ENCODE data around the gene POLR3H. TPM values are rescaled to one million over a fixed set of nuclear protein-coding genes. Genes with fewer than 3 reads are reported as not detected.

The POLR3H gene
- total RNA-seq, 2 experiments from 2014 or later, result 75.9 to 78.9 TPM

DNA sequence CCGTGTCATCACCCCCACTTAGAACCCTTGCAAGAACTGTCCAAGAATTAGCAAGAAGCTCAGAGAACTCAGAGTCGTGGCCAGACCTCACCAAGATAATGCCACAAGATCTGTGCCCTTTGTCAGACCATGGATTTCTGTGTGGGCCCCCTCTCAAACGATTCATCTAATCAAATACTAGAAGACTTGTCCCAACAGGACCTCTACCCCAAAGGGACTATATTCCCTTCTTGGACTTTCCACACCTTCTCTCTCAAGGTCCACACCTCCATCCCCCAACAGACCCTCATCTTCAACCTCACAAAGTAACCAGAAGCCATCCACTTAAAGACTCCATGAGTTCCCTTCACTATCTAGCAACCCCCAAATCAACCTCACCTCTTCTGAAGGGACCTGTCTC is 2.8 kb downstream of the POLR3H start:
- CTCF ChIA-PET, result interaction anchor here (1.2 to 1.4 kb wide), 2 partner anchors 9 to 56 kb away, joined by 3 to 7 read pairs; no protein-coding TSS in a partner anchor
- POLR2A ChIA-PET, result no interaction called here

DNA sequence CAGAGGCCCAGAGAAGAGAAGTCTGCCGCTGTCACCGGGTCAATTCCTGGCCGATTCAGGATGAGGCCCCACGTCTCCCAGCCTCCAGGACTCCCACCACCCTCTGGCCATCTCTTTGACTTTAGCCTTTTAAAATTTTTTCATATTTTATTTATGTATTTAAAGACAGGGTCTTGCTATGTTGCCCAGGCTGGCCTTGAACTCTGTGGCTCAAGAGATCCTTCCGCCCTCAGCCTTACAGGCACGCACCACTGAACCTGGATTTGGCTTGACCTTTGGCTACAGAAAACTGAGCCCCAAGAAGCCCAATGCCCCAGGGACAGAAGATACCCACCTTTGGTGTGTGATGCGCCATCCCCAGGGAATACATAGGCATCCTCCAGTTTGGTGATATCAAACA is 3.9 kb downstream of the POLR3H start:
- ChIA-PET CTCF (interaction anchor here (1.4 kb wide), 1 partner anchor 57 kb away, joined by 3 read pairs; no protein-coding TSS in a partner anchor), POLR2A (no interaction called here)

DNA sequence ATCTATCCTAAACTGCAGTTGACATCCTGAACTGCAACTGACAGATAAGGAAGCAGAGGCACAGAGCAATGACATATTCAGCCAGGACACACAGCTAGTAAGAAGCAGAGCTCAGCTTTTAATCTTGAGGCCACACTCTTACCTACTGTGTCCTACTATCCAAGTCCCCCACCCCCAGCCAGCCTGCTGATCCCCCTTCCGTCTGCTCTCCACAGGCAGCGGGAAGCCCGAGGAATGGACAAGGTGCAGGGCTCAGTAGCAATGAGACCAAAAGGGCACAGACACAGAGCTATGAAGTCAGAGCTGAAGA is 4.3 kb downstream of the POLR3H start:
- POLR2A ChIA-PET, result no interaction called here
- CTCF ChIA-PET, result interaction anchor here (1.4 kb wide), 1 partner anchor 57 kb away, joined by 3 read pairs; no protein-coding TSS in a partner anchor

DNA sequence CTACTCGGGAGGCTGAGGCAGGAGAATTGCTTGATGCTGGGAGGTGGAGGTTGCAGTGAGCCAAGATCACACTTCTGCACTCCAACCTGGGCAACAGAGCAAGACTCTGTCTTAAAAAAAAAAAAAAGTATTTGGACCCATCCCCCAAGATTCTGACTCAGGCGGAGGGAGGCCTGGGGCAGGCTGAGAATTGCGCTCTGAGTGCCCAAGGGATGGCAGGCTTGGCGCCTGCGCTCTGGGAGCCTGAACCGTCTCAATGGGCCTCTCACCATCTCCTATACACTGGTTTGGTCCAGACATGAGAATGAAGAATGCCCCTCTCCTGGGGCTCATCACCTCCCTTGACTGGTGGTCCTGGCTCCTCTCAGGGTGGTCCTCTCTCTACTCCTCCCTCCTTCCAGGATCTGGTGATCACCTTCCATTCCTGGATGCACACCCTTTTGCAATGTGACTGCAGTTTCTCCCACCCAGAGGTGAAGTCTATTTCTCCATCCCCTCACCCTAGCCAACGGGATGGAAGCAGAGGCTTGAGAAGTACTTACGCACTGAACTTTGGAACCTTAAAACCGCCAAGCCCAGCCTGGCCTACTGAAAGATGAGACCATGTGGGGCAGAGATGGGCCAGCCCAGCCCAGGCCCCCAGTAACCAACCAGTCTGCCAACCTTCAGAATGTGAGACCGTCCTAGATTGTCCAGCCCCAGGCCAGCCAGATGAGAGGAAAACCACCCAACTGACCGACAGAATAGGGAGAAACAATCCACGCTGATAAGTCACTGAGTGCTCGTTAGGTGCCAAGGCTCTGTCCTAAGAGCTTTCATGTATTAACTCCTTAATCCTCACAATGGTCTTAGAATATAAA is 4.9 kb downstream of the POLR3H start:
- ChIA-PET POLR2A (no interaction called here), CTCF (interaction anchor here (0.7 kb wide), 1 partner anchor 22 kb away, joined by 3 read pairs; no protein-coding TSS in a partner anchor)

DNA sequence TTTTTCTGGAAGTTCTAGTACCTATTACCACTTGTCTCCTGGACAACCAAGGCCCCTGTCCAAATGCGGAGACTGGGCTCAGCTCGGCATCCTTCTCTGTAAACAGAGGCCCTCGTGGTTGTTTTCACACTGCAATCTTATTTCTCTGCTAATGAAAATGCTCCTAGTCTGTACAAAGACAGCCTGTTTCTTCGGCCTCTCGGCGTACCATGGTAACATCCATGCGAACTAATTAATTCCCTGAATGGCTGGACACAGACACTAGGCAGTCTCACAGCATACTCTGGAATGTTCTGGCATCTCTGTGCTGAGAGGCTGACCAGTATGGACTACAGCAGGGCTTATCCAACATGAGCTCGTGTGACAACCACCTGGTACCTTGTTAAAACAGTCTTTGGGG is 5.7 kb downstream of the POLR3H start:
- CTCF ChIA-PET, result interaction anchor here (0.7 to 1.2 kb wide), 2 partner anchors 14 to 21 kb away, joined by 3 to 4 read pairs; no protein-coding TSS in a partner anchor
- POLR2A ChIA-PET, result no interaction called here

DNA sequence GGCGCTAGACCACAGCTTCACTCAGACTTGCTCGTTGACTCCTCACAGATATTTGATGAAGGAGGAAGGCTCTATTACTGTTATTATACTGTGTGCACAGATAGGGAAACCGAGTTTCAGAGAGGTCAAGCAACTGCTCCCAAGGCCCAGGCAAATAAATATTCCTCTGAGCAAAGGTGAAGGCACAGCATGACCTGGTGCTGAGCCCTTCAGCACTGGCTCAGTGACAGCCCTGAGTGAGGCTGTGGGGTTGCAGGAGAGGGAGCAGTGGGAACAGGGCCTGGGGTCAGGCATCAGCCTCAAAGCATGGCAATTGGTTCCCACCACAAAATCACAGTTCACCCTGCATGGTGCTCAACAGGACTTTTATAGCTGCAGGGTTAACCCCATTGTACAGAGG is 7.1 kb downstream of the POLR3H start:
- POLR2A ChIA-PET, result interaction anchor here (0.6 kb wide), 1 partner anchor 81 kb away, joined by 4 read pairs; no protein-coding TSS in a partner anchor
- CTCF ChIA-PET, result interaction anchor here (1.1 to 1.2 kb wide), 2 partner anchors 10 to 12 kb away, joined by 3 to 4 read pairs; no protein-coding TSS in a partner anchor

DNA sequence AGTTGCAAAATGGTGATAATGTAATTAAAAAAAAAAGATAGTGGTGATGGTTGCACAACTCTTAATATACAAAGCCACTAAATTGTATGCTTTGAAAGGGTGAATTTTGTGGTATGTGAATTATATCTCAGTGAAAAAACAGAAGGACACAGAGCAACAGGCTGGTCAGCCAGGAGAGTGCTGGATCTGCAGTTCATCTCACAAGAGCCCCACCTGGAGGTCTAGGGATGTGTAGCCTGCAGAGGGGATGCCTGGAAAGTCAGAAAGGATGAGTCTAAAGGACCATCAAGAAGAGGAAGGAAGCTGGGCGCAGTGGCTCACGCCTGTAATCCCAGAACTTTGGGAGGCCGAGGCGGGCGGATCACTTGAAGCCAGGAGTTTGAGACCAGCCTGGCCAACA is 9.0 kb downstream of the POLR3H start:
- ChIA-PET POLR2A (interaction anchor here (0.6 kb wide), 1 partner anchor 16 kb away, joined by 3 read pairs; no protein-coding TSS in a partner anchor), CTCF (interaction anchor here (1.0 kb wide), 1 partner anchor 9 kb away, joined by 3 read pairs; no protein-coding TSS in a partner anchor)

DNA sequence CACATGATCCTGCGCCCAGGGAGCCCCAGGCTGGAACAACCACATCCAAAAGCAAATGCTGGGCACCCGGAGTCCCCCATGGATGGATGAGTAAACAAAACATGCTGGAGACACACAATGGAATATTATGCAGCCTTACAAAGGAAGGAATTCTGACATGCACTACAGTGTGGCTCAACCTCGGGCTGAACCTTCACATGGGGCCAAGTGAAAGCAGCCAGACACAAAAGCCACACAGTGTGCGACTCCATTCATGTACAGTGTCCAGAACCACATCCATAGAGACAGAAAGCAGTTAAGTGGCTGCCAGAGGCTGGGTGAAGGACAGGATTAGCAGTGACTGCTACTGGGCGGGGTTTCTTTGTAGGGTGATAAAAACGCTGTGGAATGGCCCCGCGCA is 10.1 kb downstream of the POLR3H start:
- ChIA-PET POLR2A (no interaction called here), CTCF (no interaction called here)

DNA sequence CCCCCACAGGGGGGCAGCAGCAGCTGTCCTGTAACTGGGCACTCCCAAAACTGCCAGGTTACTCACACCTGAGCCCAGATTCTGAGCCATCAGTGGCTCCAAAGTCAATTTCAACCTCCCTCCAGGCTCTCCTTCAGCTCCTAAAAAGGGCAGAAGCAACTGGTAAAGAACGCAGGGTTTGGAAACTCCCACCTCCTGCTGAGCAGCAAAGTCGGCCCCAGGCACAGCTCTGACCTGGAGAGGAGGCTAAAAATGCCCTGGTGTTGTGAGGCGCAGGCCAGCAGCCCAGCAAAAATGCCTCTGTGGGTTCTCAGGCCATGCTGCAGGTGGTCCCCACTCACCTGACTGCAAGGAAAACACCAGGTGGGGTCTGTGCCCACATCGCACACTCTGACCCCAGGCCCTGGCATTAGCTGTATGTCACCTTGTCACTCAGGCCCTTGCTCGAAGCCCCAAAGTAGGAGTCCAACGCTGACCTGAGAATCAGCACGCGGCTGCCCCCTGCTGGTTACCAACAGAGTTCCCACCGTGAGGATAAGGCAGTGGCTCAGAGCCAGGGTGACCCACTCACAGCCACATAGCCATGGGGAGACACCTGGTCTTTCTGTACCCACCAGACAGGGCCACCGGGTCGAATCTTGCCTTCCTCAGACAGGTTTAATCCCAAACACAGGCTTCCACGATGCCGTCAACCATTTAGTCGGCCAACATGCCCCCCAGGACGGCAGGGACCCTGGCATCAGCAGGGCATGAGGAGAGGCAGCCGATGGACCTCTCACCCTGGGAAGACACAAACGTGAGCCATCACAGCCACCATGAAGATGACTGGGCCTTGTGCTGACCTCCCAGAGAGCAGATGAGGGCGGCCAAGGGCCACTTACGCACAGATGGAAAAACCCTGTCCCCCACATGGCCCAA is 11.1 kb downstream of the POLR3H start:
- ChIA-PET CTCF (interaction anchor here (0.6 to 2.8 kb wide), 5 partner anchors 8 to 131 kb away, joined by 3 to 15 read pairs (median 7); partner anchors contain the start of gene POLR3H), POLR2A (interaction anchor here (0.5 kb wide), 1 partner anchor 48 kb away, joined by 7 read pairs; no protein-coding TSS in a partner anchor)

DNA sequence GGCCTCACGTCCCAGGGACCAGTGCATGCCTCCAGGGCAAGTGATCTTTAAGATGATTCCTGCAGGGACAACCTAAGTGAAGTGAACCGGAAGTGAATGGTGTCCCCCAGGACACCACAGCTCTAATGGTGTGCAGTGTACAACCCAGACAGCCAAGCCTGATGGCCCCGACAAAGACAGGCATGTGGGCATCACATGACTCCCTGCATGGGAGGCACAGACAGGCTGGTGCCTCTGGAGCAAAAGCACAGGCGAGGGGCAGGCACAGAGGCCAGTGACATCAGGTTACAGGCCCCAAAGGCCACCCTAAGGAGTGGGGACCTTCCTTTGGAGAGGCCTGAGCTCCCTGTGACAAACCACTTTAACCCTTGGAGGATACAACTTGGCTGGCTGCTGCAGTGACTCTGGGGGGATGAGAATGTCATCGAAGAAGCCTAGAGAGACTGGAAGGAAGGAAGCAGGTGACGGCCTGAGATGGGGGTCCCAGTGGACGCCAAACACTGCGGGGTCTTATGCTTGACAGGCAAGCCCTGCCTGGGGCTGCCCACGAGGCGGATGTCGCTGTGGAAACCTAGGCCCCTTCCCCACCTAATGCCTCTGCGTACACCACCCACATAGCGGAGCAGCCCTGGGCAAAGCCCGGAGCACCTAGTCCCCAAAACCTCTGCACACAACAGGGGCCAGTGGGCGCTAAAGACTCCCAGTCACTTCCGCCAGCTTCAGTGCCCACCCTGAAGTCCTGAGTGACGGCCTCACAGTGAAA is 12.4 kb downstream of the POLR3H start:
- ChIA-PET CTCF (interaction anchor here (1.0 to 2.8 kb wide), 4 partner anchors 9 to 128 kb away, joined by 3 to 15 read pairs (median 11); partner anchors contain the start of gene POLR3H), POLR2A (interaction anchor here (0.5 kb wide), 1 partner anchor 49 kb away, joined by 7 read pairs; no protein-coding TSS in a partner anchor)

DNA sequence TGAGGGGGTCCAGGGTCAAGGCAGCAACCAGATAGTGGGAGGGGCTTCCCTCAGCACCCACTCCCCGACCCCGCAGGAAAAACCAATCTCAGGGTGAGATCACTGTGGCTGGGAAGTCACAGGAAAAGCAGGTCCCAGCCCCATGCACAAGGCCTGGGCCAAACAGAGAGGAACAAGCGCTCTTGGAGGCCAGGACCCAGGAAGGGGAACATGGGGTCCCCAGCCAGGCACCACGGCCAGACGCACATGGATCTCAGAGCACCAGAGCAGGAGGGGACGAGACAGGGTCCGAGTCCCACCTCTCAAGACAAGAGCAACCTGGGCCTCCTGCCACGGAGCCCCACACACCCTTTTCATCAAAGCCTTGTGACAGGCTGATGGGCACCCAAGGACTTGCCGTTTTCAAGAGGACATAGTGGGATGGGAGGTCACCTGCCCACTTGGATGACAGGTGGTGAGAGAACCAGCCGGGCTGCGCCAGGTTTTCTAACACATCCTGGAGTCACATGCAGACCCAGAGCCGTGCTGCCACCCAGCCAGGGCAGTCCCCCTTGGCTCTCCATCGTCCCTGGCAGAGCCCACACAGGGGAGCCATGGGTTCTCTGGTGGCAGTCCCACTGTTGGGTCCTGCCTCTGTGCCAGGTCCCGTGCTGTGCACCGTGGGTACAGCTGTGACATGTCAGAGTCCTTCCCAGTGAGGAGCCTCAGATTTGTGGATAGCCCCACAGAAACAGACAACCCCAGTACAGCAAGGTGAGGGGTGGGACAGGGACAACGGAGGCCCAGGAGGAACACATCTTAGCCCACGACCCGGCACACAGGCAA is 13.2 kb downstream of the POLR3H start:
- POLR2A ChIA-PET, result no interaction called here
- CTCF ChIA-PET, result interaction anchor here (1.2 to 2.8 kb wide), 4 partner anchors 10 to 127 kb away, joined by 3 to 15 read pairs (median 11); partner anchors contain the start of gene POLR3H

DNA sequence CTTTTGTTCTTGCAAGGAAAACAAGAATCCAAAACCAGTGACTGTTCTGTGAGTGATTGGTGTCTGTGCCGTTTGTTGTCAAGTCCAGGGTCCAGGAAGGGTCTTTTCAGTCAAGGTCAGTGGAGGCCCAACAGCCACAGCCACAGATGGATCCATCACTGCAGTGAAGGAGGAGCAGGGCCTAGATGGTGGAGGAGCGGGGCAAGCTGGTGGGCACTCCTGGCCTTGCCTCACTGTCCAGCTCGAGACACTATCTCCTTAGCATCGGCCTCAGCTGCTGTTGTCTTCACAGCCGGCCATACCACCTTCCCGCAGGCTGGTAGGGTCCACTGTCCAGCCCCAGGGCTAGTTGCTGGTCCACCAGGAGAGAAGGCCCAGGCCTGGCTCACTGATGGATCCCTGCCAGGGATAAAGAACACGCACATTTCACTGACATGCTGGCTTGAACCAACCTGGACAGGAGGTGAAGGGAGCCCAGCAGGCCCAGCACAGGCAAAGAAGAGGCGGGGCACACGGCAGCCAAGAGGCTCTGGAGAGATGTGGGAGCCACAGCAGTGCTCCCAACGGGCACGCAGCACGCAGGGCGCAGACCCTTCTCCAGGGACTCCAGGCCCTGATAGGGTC is 15.2 kb downstream of the POLR3H start:
- POLR2A ChIA-PET, result no interaction called here
- CTCF ChIA-PET, result interaction anchor here (0.8 to 1.2 kb wide), 2 partner anchors 11 to 136 kb away, joined by 3 read pairs; no protein-coding TSS in a partner anchor

DNA sequence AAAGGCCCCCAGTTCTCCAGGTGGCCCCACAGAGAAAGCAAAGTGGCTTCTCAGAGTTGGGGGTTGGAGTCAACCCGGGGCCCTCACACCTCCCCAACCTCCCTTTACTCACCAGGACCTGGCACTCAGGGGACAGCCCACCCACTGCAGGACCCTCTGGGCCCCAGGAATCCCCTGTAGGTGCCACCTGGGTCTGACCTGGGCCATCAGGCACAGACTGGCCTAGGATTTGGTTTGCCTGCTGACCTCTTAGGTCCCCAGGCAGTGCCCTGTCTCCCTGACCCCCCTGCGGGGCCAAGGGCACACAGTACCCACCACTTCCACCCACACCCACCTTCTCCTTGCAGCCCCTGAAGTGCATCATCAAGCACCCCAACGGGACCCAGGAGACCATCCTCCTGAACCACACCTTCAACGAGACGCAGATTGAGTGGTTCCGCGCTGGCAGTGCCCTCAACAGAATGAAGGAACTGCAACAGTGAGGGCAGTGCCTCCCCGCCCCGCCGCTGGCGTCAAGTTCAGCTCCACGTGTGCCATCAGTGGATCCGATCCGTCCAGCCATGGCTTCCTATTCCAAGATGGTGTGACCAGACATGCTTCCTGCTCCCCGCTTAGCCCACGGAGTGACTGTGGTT is 16.0 kb downstream of the POLR3H start:
- CTCF ChIA-PET, result interaction anchor here (0.8 to 2.4 kb wide), 4 partner anchors 10 to 135 kb away, joined by 3 to 32 read pairs (median 4); no protein-coding TSS in a partner anchor
- POLR2A ChIA-PET, result interaction anchor here (0.6 kb wide), 1 partner anchor 99 kb away, joined by 3 read pairs; no protein-coding TSS in a partner anchor

DNA sequence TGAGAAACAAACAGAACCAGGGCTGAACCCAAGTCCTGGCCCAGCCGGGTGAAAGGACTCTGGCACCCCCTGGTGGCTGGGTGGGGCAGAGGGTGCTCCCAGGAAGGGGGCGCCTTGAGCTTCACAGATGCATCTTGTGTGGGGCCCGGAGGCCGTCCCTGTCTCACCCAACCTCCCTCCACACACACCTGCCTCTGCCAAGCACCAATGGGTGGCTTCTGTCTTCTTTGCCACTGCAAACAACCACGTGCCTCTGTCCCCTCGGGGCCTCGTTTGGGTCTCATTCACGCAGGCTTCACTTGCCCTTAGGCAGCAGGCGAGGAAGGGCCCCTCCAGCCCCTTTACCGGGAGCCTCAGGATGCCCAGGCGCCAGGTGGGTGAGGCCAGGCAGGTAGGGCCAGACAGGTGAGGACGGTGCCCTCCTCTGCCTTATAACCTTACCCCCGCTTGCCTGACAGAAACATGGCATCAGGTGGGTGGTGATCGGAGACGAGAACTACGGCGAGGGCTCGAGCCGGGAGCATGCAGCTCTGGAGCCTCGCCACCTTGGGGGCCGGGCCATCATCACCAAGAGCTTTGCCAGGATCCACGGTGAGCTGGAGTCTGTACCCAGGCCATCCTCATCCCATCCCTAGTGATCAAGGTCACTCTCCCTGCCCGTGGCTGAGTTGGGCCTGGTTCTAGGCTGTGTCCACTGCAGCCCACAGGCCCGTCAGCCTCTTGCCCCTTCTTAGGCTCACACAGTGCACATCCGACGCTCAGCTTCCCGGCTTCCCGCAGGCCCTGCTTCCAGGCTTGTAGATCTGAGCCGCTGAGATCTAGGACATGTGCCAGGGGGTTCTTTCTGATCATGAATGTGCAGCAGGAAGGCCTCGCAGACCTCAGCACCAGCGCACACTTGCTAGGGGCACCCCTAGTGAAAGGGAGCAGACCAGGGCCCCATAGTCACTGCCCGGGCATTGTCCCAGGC is 17.2 kb downstream of the POLR3H start:
- POLR2A ChIA-PET, result interaction anchor here (0.5 kb wide), 1 partner anchor 118 kb away, joined by 7 read pairs; no protein-coding TSS in a partner anchor
- CTCF ChIA-PET, result interaction anchor here (0.6 to 2.4 kb wide), 18 partner anchors 8 to 300 kb away, joined by 3 to 32 read pairs (median 4); no protein-coding TSS in a partner anchor

DNA sequence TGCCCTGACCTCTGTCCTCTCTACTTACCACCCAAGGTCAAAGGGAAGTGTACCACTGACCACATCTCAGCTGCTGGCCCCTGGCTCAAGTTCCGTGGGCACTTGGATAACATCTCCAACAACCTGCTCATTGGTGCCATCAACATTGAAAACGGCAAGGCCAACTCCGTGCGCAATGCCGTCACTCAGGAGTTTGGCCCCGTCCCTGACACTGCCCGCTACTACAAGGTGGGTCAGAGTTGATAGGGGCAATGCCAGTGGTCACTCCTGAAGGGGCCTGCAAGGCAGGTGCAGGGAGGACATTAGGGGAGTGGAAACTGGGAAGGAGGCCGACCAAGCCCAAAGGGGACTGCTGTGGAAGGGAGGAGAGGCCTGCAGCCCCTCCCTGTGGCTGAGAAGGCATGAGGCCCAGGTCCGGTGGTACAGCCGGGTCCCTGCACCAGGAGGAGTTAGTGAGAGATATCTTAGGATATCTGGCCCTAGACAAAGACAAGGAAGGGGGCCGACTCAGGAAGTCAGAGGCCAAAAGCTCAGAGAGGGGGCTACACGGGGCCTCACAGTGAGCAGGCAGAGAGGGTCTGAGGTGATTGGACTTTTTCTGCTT is 17.9 kb downstream of the POLR3H start:
- POLR2A ChIA-PET, result no interaction called here
- CTCF ChIA-PET, result interaction anchor here (0.5 to 2.4 kb wide), 15 partner anchors 9 to 799 kb away, joined by 3 to 32 read pairs (median 4); no protein-coding TSS in a partner anchor

All from activated CD8-positive, alpha-beta memory T cell treated with anti-CD3 and anti-CD28 coated beads for 36 hours (primary cell).